NCI-H446 treated with DMSO at 0.1 percent for 48 hours (cell line): ENCODE measurements around the gene CETP.
"Not testable (repeated sequence)": the region's sequence is repeated elsewhere in the genome, so short reads cannot be mapped to it uniquely, and the experiment has no call there.

Source experiments
- DNase-seq: peaks from one replicate; lab custom pipeline; 2025; lab: John Stamatoyannopoulos, UW

CETP gene

GRCh38 chr16:56934599-56935145 is 27.1 kb upstream of the CETP start:
- not testable (repeated sequence) for DNase-seq

- no peak for DNase-seq
Observed at GRCh38 chr16:56935201-56935600, 26.5 kb upstream of the CETP start.

GRCh38 chr16:56936491-56936890 is 25.3 kb upstream of the CETP start:
- no peak for DNase-seq

- no peak for DNase-seq
Observed at GRCh38 chr16:56936950-56937349, 24.8 kb upstream of the CETP start.

GRCh38 chr16:56938664-56939513 is 22.9 kb upstream of the CETP start:
- DNase-seq, result no peak

GRCh38 chr16:56939801-56940200 is 21.9 kb upstream of the CETP start:
- DNase-seq, result no peak

GRCh38 chr16:56941092-56941491 is 20.7 kb upstream of the CETP start:
- DNase-seq, result no peak

GRCh38 chr16:56941856-56942331 is 19.9 kb upstream of the CETP start:
- no peak for DNase-seq

- DNase-seq, result no peak
Observed at GRCh38 chr16:56943761-56944375, 17.9 kb upstream of the CETP start.

GRCh38 chr16:56944954-56945839 is 16.6 kb upstream of the CETP start:
- DNase-seq, result no peak

GRCh38 chr16:56945847-56946527 is 15.8 kb upstream of the CETP start:
- no peak for DNase-seq

- DNase-seq, result no peak
Observed at GRCh38 chr16:56946767-56947603, 14.8 kb upstream of the CETP start.

- DNase-seq, result no peak
Observed at GRCh38 chr16:56947604-56947995, 14.2 kb upstream of the CETP start.

- DNase-seq, result no peak
Observed at GRCh38 chr16:56948234-56948633, 13.5 kb upstream of the CETP start.

- DNase-seq, result no peak
Observed at GRCh38 chr16:56950051-56950450, 11.7 kb upstream of the CETP start.

GRCh38 chr16:56950455-56950854 is 11.3 kb upstream of the CETP start:
- no peak for DNase-seq

GRCh38 chr16:56950881-56951771 is 10.6 kb upstream of the CETP start:
- no peak for DNase-seq

GRCh38 chr16:56953006-56953405 is 8.7 kb upstream of the CETP start:
- no peak for DNase-seq

- DNase-seq, result no peak
Observed at GRCh38 chr16:56956076-56956475, 5.7 kb upstream of the CETP start.

GRCh38 chr16:56956756-56957155 is 5.0 kb upstream of the CETP start:
- no peak for DNase-seq
